HL-60 (cell line): Measurements from ENCODE around the gene AGPAT3.

Experiments
- DNase-seq, 2 experiments: peaks; one replicate each; pipeline ENCODE4 v3.0.0-alpha.2; 2010 to 2020; ENCODE audit warnings: low read depth in 1 of 2, low spot score in 1 of 2
- H3K27ac ChIP-seq: fragments of 250-450 bp; sonication (Bioruptor Pico); replicated peaks from 2 replicates; pipeline ENCODE4 v1.5.1; 2020; ENCODE audit warnings: mild to moderate bottlenecking, moderate library complexity
- H3K27me3 ChIP-seq: fragments of 250-450 bp; sonication (Bioruptor Pico); 2 replicates; pipeline ENCODE4 v1.5.1; 2021; ENCODE audit warnings: mild to moderate bottlenecking, moderate library complexity; ENCODE audit not compliant: insufficient read depth, poor library complexity, severe bottlenecking
- H3K4me3 ChIP-seq: replicated peaks from 2 replicates; pipeline ENCODE4 v1.5.1; 2011; ENCODE audit warnings: mild to moderate bottlenecking, control low read depth, low read length; ENCODE audit not compliant: insufficient read depth
- GABPA ChIP-seq: IDR thresholded peaks from 2 replicates; pipeline ENCODE4 v1.6.1; 2012; ENCODE audit warnings: low read depth
- POLR2AphosphoS5 ChIP-seq: IDR thresholded peaks from 2 replicates; pipeline ENCODE4 v1.6.1; 2012; ENCODE audit warnings: low read depth
- SPI1 ChIP-seq: IDR thresholded peaks from 2 replicates; pipeline ENCODE4 v1.6.1; 2012; ENCODE audit warnings: low read depth, mild to moderate bottlenecking, borderline replicate concordance
- TF ChIP-seq, protein P1 (sequence below): IDR thresholded peaks from one replicate; pipeline ENCODE4 v1.5.1; 2011; ENCODE audit warnings: low read length, control low read depth, inconsistent platforms; ENCODE audit not compliant: insufficient read depth
- TF ChIP-seq, protein P2 (sequence below): IDR thresholded peaks from 2 replicates; pipeline ENCODE4 v1.6.1; 2012; ENCODE audit warnings: low read depth; ENCODE audit not compliant: insufficient replicate concordance

Gene AGPAT3

DNA sequence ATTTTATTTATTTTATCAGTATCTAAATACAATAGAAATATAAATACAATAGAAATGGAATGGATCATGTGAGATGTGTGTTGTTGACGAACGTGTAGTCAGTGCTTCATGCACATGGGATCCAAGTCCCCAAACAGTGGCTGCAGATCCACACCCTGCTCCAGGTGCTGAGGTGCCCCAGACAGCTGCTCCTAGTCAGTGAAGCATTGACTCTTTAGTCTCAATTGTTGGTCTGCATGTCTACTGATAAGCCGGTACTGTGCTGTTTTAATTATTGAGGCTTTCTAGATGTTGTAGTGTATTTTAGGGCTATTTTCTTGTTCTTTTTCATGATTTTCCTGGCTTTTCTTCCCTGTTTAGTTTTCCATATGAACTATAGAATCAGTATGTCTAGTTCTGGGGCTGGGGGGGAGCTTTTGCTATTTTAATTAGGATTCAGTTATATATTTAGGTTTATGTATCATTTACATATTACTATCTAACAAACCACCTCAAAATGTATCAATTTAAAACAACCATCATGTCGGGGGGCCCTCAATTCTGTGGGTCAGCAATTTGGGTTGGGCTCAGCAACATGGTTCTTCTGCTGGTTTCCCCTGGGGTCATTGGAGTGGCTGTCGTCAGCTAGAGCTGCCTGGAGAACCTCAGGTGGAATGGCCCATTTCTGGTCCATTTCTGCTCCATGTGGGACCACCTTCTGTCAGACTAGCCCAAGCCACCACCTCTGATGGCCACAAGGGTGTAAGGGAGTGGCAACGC is 83.9 kb downstream of the AGPAT3 start:
- H3K4me3 ChIP-seq, result no peak overlapping the region
- H3K27me3 ChIP-seq, result no peaks in the 10 kb centered on the region
- no peak overlapping the region for H3K27ac ChIP-seq
- no peak for DNase-seq
- TF ChIP-seq, protein P1, sequence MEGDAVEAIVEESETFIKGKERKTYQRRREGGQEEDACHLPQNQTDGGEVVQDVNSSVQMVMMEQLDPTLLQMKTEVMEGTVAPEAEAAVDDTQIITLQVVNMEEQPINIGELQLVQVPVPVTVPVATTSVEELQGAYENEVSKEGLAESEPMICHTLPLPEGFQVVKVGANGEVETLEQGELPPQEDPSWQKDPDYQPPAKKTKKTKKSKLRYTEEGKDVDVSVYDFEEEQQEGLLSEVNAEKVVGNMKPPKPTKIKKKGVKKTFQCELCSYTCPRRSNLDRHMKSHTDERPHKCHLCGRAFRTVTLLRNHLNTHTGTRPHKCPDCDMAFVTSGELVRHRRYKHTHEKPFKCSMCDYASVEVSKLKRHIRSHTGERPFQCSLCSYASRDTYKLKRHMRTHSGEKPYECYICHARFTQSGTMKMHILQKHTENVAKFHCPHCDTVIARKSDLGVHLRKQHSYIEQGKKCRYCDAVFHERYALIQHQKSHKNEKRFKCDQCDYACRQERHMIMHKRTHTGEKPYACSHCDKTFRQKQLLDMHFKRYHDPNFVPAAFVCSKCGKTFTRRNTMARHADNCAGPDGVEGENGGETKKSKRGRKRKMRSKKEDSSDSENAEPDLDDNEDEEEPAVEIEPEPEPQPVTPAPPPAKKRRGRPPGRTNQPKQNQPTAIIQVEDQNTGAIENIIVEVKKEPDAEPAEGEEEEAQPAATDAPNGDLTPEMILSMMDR, result no peak
- TF ChIP-seq GABPA (no peak), POLR2AphosphoS5 (no peak), SPI1 (no peak)
- TF ChIP-seq, protein P2, sequence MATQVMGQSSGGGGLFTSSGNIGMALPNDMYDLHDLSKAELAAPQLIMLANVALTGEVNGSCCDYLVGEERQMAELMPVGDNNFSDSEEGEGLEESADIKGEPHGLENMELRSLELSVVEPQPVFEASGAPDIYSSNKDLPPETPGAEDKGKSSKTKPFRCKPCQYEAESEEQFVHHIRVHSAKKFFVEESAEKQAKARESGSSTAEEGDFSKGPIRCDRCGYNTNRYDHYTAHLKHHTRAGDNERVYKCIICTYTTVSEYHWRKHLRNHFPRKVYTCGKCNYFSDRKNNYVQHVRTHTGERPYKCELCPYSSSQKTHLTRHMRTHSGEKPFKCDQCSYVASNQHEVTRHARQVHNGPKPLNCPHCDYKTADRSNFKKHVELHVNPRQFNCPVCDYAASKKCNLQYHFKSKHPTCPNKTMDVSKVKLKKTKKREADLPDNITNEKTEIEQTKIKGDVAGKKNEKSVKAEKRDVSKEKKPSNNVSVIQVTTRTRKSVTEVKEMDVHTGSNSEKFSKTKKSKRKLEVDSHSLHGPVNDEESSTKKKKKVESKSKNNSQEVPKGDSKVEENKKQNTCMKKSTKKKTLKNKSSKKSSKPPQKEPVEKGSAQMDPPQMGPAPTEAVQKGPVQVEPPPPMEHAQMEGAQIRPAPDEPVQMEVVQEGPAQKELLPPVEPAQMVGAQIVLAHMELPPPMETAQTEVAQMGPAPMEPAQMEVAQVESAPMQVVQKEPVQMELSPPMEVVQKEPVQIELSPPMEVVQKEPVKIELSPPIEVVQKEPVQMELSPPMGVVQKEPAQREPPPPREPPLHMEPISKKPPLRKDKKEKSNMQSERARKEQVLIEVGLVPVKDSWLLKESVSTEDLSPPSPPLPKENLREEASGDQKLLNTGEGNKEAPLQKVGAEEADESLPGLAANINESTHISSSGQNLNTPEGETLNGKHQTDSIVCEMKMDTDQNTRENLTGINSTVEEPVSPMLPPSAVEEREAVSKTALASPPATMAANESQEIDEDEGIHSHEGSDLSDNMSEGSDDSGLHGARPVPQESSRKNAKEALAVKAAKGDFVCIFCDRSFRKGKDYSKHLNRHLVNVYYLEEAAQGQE, result no peak

DNA sequence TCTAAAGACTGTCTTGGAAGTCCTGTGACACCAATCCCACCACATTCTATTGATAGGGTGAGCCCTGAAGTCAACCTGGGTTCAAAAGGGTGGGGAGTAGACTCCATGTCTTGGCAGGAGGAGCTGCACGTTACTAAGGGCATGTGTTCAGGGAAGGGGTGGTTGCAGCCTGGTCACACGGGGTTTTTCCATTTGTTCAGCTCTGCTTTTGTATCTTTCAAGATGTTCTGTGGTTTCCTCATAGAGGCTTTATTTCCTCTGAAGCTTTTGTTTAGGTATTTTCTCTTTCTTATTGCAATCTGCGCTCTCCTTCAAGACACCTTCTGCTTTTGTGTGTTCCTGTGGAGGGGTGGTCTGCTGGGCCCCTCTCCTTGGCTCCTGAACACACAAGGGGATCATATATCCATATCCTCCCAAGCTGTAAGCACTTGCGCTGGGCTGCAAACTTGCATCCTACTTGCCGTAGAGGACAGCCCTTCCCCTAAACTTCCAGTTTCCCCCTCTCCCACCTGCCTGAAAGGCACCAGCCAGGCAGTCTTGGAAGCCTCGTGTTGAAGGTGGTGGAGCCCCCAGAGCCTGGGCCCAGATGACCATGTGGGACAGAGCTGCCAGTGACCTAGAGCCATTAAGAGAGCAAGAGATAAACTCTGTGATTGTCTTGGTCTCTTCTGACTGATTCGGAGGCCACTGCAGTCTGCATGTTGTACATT is 84.6 kb downstream of the AGPAT3 start:
- H3K27ac ChIP-seq, result no peak overlapping the region
- H3K27me3 ChIP-seq, result no peaks in the 10 kb centered on the region
- no peak overlapping the region for H3K4me3 ChIP-seq
- TF ChIP-seq, protein P2, result no peak
- TF ChIP-seq, protein P1, result no peak
- TF ChIP-seq GABPA (no peak), POLR2AphosphoS5 (no peak), SPI1 (no peak)
- DNase-seq, result no peak

DNA sequence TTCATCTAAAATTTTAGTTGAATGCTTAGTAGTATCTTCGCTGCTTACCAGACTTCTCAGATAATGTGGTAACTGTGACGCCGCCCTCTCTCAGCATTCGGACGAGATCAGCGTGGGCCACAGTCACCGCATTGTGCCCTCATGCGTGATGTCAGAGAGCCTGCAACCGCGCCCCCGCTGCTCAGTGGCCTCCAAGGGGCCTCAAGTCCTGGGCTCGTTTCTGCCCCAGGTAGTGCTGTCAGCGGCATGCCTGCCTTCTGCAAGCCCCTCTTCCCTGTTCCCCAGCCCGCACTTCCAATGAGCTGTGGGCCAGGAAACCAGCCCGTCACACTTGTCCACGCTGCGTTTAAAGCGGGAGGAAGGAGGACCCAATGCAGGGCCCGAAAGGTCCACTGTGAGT is 85.5 kb downstream of the AGPAT3 start:
- H3K27me3 ChIP-seq, result no peaks in the 10 kb centered on the region
- no peak overlapping the region for H3K4me3 ChIP-seq
- H3K27ac ChIP-seq, result no peak overlapping the region
- DNase-seq, result no peak
- no peak for TF ChIP-seq POLR2AphosphoS5
- TF ChIP-seq, protein P2, result no peak
- TF ChIP-seq GABPA, result no peak
- TF ChIP-seq, protein P1, result no peak
- no peak for TF ChIP-seq SPI1
